OCI-LY7 (cell line): Measurements from ENCODE around the gene PCAT6.

Source experiments
- CTCF ChIP-seq: fragments of 200-600 bp; sonication (generic); conservative IDR thresholded peaks from 2 replicates; pipeline ENCODE4 v1.5.1; 2014; ENCODE audit warnings: mild to moderate bottlenecking, antibody characterized with exemption, low read length, moderate library complexity, mixed read lengths
- EZH2phosphoT487 ChIP-seq: fragments of 200-600 bp; sonication (generic); IDR thresholded peaks from 2 replicates; pipeline ENCODE4 v1.6.1; 2018; ENCODE audit warnings: low read depth, borderline replicate concordance, mild to moderate bottlenecking, mixed run types, antibody characterized with exemption, low read length, moderate library complexity, mixed read lengths

DNA sequence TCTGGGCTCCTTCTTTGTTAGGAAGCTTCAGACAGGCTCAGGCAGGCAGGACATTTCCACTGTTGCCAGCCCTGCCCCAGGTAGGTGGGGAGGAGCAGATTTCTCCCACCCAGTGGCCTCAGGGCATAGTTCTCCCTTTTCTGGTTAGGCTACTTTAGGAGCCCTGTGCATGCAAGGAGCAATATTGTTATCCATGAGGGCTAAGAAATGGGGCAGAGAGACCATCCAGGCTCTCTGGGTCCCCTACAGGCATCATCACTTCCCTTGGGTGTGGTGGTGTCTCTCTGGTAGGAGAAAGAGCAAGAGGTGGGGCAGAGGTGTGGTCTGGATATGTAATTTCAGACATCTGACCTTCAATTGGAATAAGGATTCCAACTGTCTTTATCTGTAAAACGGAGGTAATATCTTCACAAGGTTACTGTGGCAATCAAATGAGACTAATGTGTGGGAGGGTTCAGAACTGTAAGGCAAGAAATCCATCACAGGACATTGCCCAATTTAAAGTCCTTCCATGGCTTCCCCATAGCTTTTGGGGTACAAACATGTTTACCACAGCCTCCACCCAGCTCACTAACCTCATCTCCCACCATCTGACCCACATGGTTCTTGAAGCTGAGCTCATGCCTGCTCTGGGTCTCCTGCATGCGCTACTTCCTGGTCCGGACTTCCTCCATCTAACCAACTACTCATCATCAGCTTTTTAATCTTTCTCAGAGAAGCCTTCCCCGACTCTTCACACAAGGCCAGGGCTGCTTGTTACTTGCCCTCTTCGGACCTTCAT lies 26.1 kb downstream of the PCAT6 start:
- no peak for TF ChIP-seq CTCF
- no peak for TF ChIP-seq EZH2phosphoT487
